OCI-LY7 (cell line): ENCODE results near the gene SPRYD3. TPM values are rescaled to one million over a fixed set of nuclear protein-coding genes. Genes with fewer than 3 reads are reported as not detected.

Source experiments
- BruUV-seq: library from RNA; stranded (reverse); fragments of 400-500 nt; replicated peaks from 2 replicates; lab custom pipeline; 2021; lab: Mats Ljungman, UMichigan
- CTCF ChIA-PET: fragments of 300-600 bp; sonication (Branson Sonifier 250); formaldehyde crosslinking; loops from one replicate; lab custom pipeline; 2022; ENCODE audit warnings: antibody characterized with exemption; ENCODE audit not compliant: unreplicated experiment; lab: Charles Lee
- POLR2A ChIA-PET: fragments of 300-600 bp; sonication (Branson Sonifier 250); formaldehyde crosslinking; loops from one replicate; lab custom pipeline; 2022; ENCODE audit warnings: antibody characterized with exemption; lab: Charles Lee
- DNase-seq: peaks from one replicate; pipeline ENCODE4 v3.0.0-alpha.2; 2015; ENCODE audit warnings: low spot score
- H2AFZ ChIP-seq: fragments of 200-600 bp; sonication (generic), shearing (Covaris generic); 2 replicates; pipeline ENCODE4 v1.6.1; 2014; ENCODE audit warnings: mild to moderate bottlenecking, antibody characterized with exemption, low read length, moderate library complexity
- H3K27ac ChIP-seq: fragments of 200-600 bp; sonication (generic); 2 replicates; pipeline ENCODE4 v1.5.1; 2014; ENCODE audit warnings: mixed run types, low read depth, mild to moderate bottlenecking, moderate library complexity, low read length, inconsistent platforms; ENCODE audit not compliant: poor library complexity, severe bottlenecking
- H3K36me3 ChIP-seq: fragments of 200-600 bp; sonication (generic); 2 replicates; pipeline ENCODE4 v1.6.1; 2014; ENCODE audit warnings: mild to moderate bottlenecking, antibody characterized with exemption, low read length, moderate library complexity, mixed read lengths; ENCODE audit not compliant: insufficient read depth
- H3K4me1 ChIP-seq: fragments of 200-600 bp; sonication (generic); 2 replicates; pipeline ENCODE4 v1.5.1; 2014; ENCODE audit warnings: mild to moderate bottlenecking, low read length; ENCODE audit not compliant: insufficient read depth, poor library complexity, severe bottlenecking
- H3K4me2 ChIP-seq: fragments of 200-600 bp; sonication (generic); 2 replicates; pipeline ENCODE4 v1.6.1; 2014; ENCODE audit warnings: mild to moderate bottlenecking, low read length
- H3K4me3 ChIP-seq: fragments of 200-600 bp; sonication (generic); 2 replicates; pipeline ENCODE4 v1.5.1; 2014; ENCODE audit warnings: mild to moderate bottlenecking, low read depth, low read length; ENCODE audit not compliant: poor library complexity, severe bottlenecking
- H3K79me2 ChIP-seq: fragments of 200-600 bp; sonication (generic); 2 replicates; pipeline ENCODE4 v1.6.1; 2016; ENCODE audit warnings: low read depth, mild to moderate bottlenecking, low read length, moderate library complexity, mixed read lengths; ENCODE audit not compliant: insufficient read depth
- H3K9me2 ChIP-seq: fragments of 200-600 bp; sonication (generic); 2 replicates; pipeline ENCODE4 v1.6.1; 2016; ENCODE audit warnings: mild to moderate bottlenecking, low read length, mixed read lengths; ENCODE audit not compliant: insufficient read depth
- H3K9me3 ChIP-seq: fragments of 200-600 bp; sonication (generic); 2 replicates; pipeline ENCODE4 v1.6.1; 2014; ENCODE audit warnings: mild to moderate bottlenecking, mixed run types, low read length, mixed read lengths
- H4K20me1 ChIP-seq: fragments of 200-600 bp; sonication (generic); 2 replicates; pipeline ENCODE4 v1.6.1; 2014; ENCODE audit warnings: mild to moderate bottlenecking, antibody characterized with exemption, low read length, moderate library complexity, mixed read lengths; ENCODE audit not compliant: insufficient read depth
- CTCF ChIP-seq: fragments of 200-600 bp; sonication (generic); conservative IDR thresholded peaks from 2 replicates; pipeline ENCODE4 v1.5.1; 2014; ENCODE audit warnings: mild to moderate bottlenecking, antibody characterized with exemption, low read length, moderate library complexity, mixed read lengths
- EZH2phosphoT487 ChIP-seq: fragments of 200-600 bp; sonication (generic); IDR thresholded peaks from 2 replicates; pipeline ENCODE4 v1.6.1; 2018; ENCODE audit warnings: low read depth, borderline replicate concordance, mild to moderate bottlenecking, mixed run types, antibody characterized with exemption, low read length, moderate library complexity, mixed read lengths
- intact Hi-C: fragments of 100-400 bp; cut with micrococcal nuclease; formaldehyde crosslinking; loops from one replicate; pipeline ENCODE4 v1.10.0; 2022; ENCODE audit not compliant: unreplicated experiment
- total RNA-seq, 2 experiments: library from RNA; depleted of rRNA in 1 of 2; stranded (reverse); fragments of >200 nt in 1 of 2; shearing (Covaris generic) in 1 of 2; gene quantifications; 2 replicates each; pipeline ENCODE4 v1.2.3, GENCODE V29; 2014 to 2022

The SPRYD3 gene
- total RNA-seq, 2 experiments from 2014 or later, result 7.3 to 20.5 TPM

- BruUV-seq, result no TSS peak
- Histone ChIP-seq H3K4me2 (no peak within 1 kb of the TSS), H3K36me3 (no peaks in the 10 kb centered on the region), H3K9me2 (no peaks in the 10 kb centered on the region), H3K27ac (no peak within 1 kb of the TSS), H3K4me1 (peaks cover 25% of the 10 kb centered on the region), H4K20me1 (no peaks in the 10 kb centered on the region), H3K4me3 (no peak within 1 kb of the TSS), H3K9me3 (no peaks in the 10 kb centered on the region), H3K79me2 (no peaks in the 10 kb centered on the region), H2AFZ (no peak within 1 kb of the TSS)
- intact Hi-C loops, result no loop called here
- POLR2A ChIA-PET, result no interaction called here
- TF ChIP-seq EZH2phosphoT487 (no peak), CTCF (no peak)
- DNase-seq, result no peak
- CTCF ChIA-PET, result no interaction called here
Measured at GRCh38 chr12:53049571-53050318, 29.4 kb downstream of the SPRYD3 start, which contains the start of gene TNS2. Gene TNS2, plus strand, starts transcription at chr12:53050065. Its CDS starts 121 bp downstream, at chr12:53050186.

GRCh38 chr12:53048780-53049401, 30.3 kb downstream of the SPRYD3 start:
- BruUV-seq, result no TSS peak
- Histone ChIP-seq H3K36me3 (no peaks in the 10 kb centered on the region), H3K9me2 (no peaks in the 10 kb centered on the region), H4K20me1 (no peaks in the 10 kb centered on the region), H3K79me2 (no peaks in the 10 kb centered on the region), H3K27ac (no peak overlapping the region), H3K4me2 (no peak overlapping the region), H2AFZ (no peak overlapping the region), H3K4me3 (no peak overlapping the region), H3K4me1 (peaks cover 24% of the 10 kb centered on the region), H3K9me3 (no peaks in the 10 kb centered on the region)
- ChIA-PET POLR2A (interaction anchor here (1.2 kb wide), 1 partner anchor 17 kb away, joined by 3 read pairs; no protein-coding TSS in a partner anchor), CTCF (no interaction called here)
- DNase-seq, result no peak
- TF ChIP-seq EZH2phosphoT487 (no peak), CTCF (no peak; the same call in 1 of the 2 replicates)
- intact Hi-C loops, result no loop called here
